CD14-positive monocyte (primary cell): ENCODE results near the gene HS6ST2. TPM values are rescaled to one million over a fixed set of nuclear protein-coding genes. Genes with fewer than 3 reads are reported as not detected.

Experiments used
- DNase-seq, 3 donors: peaks; one replicate each; pipeline ENCODE4 v3.0.0-alpha.2; 2011 to 2022
- H2AFZ ChIP-seq: 2 replicates; pipeline ENCODE4 v1.6.0; 2012; ENCODE audit warnings: mild to moderate bottlenecking, low read depth, low read length, inconsistent platforms; ENCODE audit not compliant: insufficient read depth, poor library complexity, severe bottlenecking
- H3K27ac ChIP-seq, 2 donors: 1 replicate in 1 of 2; 2 replicates in 1 of 2; pipeline ENCODE4 v1.5.1; 2012 to 2013; ENCODE audit warnings: low read length in 2 of 2, control low read depth in 1 of 2, inconsistent platforms in 1 of 2, low read depth in 1 of 2, mild to moderate bottlenecking in 1 of 2
- H3K27me3 ChIP-seq, 2 donors: one replicate each; pipeline versions ENCODE4 v1.6.0 to v1.6.1; 2011 to 2013; ENCODE audit warnings: low read length in 2 of 2; ENCODE audit not compliant: control insufficient read depth in 2 of 2, insufficient read depth in 2 of 2
- H3K36me3 ChIP-seq, 2 donors: replicated peaks in 1 of 2; 1 replicate in 1 of 2; 2 replicates in 1 of 2; pipeline versions ENCODE4 v1.5.1 to v1.6.1; 2012 to 2013; ENCODE audit warnings: low read length in 2 of 2, control low read depth in 1 of 2, inconsistent platforms in 1 of 2, mild to moderate bottlenecking in 1 of 2; ENCODE audit not compliant: insufficient read depth in 2 of 2, control insufficient read depth in 1 of 2
- H3K4me1 ChIP-seq, 2 donors: 1 replicate in 1 of 2; 2 replicates in 1 of 2; pipeline versions ENCODE4 v1.5.1 to v1.6.1; 2012 to 2013; ENCODE audit warnings: low read length in 2 of 2, control low read depth in 1 of 2, inconsistent platforms in 1 of 2, mild to moderate bottlenecking in 1 of 2, moderate library complexity in 1 of 2; ENCODE audit not compliant: insufficient read depth in 2 of 2, control insufficient read depth in 1 of 2
- H3K4me2 ChIP-seq: replicated peaks from 2 replicates; pipeline ENCODE3; 2012; ENCODE audit warnings: low read length, moderate library complexity, mild to moderate bottlenecking; ENCODE audit not compliant: poor library complexity, severe bottlenecking; ENCODE audit errors: extremely low read depth
- H3K4me3 ChIP-seq, 3 experiments: fragments of 200-600 bp in 1 of 3; sonication (generic) in 1 of 3; replicated peaks in 1 of 3; 1 replicate in 2 of 3; 2 replicates in 1 of 3; pipeline ENCODE4 v1.5.1; 2011 to 2013; ENCODE audit warnings: low read length in 3 of 3, mild to moderate bottlenecking in 3 of 3, control low read depth in 2 of 3, low read depth in 2 of 3, inconsistent platforms in 1 of 3, moderate library complexity in 1 of 3
- H3K79me2 ChIP-seq: 2 replicates; pipeline ENCODE4 v1.6.0; 2012; ENCODE audit warnings: mild to moderate bottlenecking, control low read depth, inconsistent platforms, low read length, moderate library complexity; ENCODE audit not compliant: insufficient read depth
- H3K9ac ChIP-seq: 2 replicates; pipeline ENCODE4 v1.6.0; 2017; ENCODE audit warnings: low read length, mild to moderate bottlenecking; ENCODE audit not compliant: insufficient read depth, poor library complexity, severe bottlenecking
- H3K9me3 ChIP-seq, 2 donors: replicated peaks in 1 of 2; 1 replicate in 1 of 2; 2 replicates in 1 of 2; pipeline versions ENCODE4 v1.5.1 to v1.6.1; 2012 to 2013; ENCODE audit warnings: low read length in 2 of 2, control low read depth in 1 of 2; ENCODE audit not compliant: control insufficient read depth in 1 of 2, insufficient read depth in 1 of 2
- H4K20me1 ChIP-seq: 2 replicates; pipeline ENCODE4 v1.6.0; 2012; ENCODE audit warnings: mild to moderate bottlenecking, low read length, control low read depth, moderate library complexity; ENCODE audit not compliant: insufficient read depth
- H3K27ac Mint-ChIP-seq, 7 donors: one replicate each; pipeline ENCODE4 v1.8.0; 2020; ENCODE audit warnings: mild to moderate bottlenecking in 7 of 7, mixed read lengths in 7 of 7, moderate library complexity in 6 of 7, inconsistent platforms in 2 of 7
- H3K27me3 Mint-ChIP-seq, 3 donors: one replicate each; pipeline ENCODE4 v1.8.0; 2021 to 2022; ENCODE audit warnings: low read depth in 3 of 3, mild to moderate bottlenecking in 3 of 3, mixed read lengths in 3 of 3, moderate library complexity in 3 of 3, inconsistent platforms in 1 of 3
- H3K36me3 Mint-ChIP-seq, 2 donors: one replicate each; pipeline ENCODE4 v1.8.0; 2020; ENCODE audit warnings: mixed read lengths in 2 of 2, inconsistent platforms in 1 of 2, mild to moderate bottlenecking in 1 of 2
- H3K4me1 Mint-ChIP-seq: one replicate; pipeline ENCODE4 v1.8.0; 2020; ENCODE audit warnings: mild to moderate bottlenecking, mixed read lengths
- H3K4me3 Mint-ChIP-seq, 2 donors: one replicate each; pipeline ENCODE4 v1.8.0; 2020; ENCODE audit warnings: mild to moderate bottlenecking in 2 of 2, mixed read lengths in 2 of 2, moderate library complexity in 1 of 2
- H3K9me3 Mint-ChIP-seq, 7 donors: one replicate each; pipeline ENCODE4 v1.8.0; 2020 to 2022; ENCODE audit warnings: mixed read lengths in 7 of 7, mild to moderate bottlenecking in 6 of 7, moderate library complexity in 6 of 7, inconsistent platforms in 2 of 7
- WGBS: methylation state at CpG from one replicate; pipeline ENCODE4 v1.1.5; 2013; ENCODE audit warnings: missing lambda C conversion rate; ENCODE audit not compliant: insufficient coverage; 5-methylcytosine and 5-hydroxymethylcytosine counted together
- intact Hi-C, 2 donors: fragments of 100-400 bp; cut with micrococcal nuclease; formaldehyde crosslinking; loops; one replicate each; pipeline versions ENCODE4 v1.15.0 to v1.15.1; 2023
- polyA plus RNA-seq, 3 donors: library from polyadenylated mRNA; depleted of rRNA in 1 of 3; unstranded in 2 of 3; stranded (reverse) in 1 of 3; fragments of 300-500 nt in 2 of 3; fragments of >200 nt in 1 of 3; fragmentation: Illumina TruSeq in 2 of 3; gene quantifications; 1 replicate in 2 of 3; 2 replicates in 1 of 3; pipeline ENCODE4 v1.2.3, GENCODE V29; 2012 to 2021
- TF ChIP-seq, protein P1 (sequence below): fragments of 200-600 bp; IDR thresholded peaks from one replicate; pipeline ENCODE4 v1.8.0; 2022; ENCODE audit warnings: antibody characterized with exemption, mild to moderate bottlenecking

Gene HS6ST2
- polyA plus RNA-seq, 3 donors = not detected

- Histone ChIP-seq H3K4me3 (no peak overlapping the region), H3K4me2 (no peak overlapping the region), H2AFZ (no peak overlapping the region), H3K79me2 (no peaks in the 10 kb centered on the region), H3K27ac (no peak overlapping the region), H3K36me3 (no peaks in the 10 kb centered on the region), H3K9ac (no peak overlapping the region), H3K9me3 (no peaks in the 10 kb centered on the region), H3K4me1 (no peaks in the 10 kb centered on the region), H4K20me1 (no peaks in the 10 kb centered on the region), H3K27me3 (peaks cover 0 to 12% of the 10 kb centered on the region in 2 donors)
- Mint-ChIP-seq H3K4me3 (no peak overlapping the region), H3K27ac (no peak overlapping the region), H3K4me1 (no peaks in the 10 kb centered on the region), H3K36me3 (no peaks in the 10 kb centered on the region), H3K9me3 (peaks cover 0 to 4% (median under 1%) of the 10 kb centered on the region in 7 donors), H3K27me3 (peaks cover 0 to 11% (median 5%) of the 10 kb centered on the region in 3 donors)
- TF ChIP-seq, protein P1, sequence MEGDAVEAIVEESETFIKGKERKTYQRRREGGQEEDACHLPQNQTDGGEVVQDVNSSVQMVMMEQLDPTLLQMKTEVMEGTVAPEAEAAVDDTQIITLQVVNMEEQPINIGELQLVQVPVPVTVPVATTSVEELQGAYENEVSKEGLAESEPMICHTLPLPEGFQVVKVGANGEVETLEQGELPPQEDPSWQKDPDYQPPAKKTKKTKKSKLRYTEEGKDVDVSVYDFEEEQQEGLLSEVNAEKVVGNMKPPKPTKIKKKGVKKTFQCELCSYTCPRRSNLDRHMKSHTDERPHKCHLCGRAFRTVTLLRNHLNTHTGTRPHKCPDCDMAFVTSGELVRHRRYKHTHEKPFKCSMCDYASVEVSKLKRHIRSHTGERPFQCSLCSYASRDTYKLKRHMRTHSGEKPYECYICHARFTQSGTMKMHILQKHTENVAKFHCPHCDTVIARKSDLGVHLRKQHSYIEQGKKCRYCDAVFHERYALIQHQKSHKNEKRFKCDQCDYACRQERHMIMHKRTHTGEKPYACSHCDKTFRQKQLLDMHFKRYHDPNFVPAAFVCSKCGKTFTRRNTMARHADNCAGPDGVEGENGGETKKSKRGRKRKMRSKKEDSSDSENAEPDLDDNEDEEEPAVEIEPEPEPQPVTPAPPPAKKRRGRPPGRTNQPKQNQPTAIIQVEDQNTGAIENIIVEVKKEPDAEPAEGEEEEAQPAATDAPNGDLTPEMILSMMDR = no peak
- intact Hi-C loops = no loop called here
- no CpG with 5 or more reads among the region's 2 CpGs for WGBS
- DNase-seq = no peak
Measured at GRCh38 chrX:132665676-132666075, 292.8 kb downstream of the HS6ST2 start.

DNA sequence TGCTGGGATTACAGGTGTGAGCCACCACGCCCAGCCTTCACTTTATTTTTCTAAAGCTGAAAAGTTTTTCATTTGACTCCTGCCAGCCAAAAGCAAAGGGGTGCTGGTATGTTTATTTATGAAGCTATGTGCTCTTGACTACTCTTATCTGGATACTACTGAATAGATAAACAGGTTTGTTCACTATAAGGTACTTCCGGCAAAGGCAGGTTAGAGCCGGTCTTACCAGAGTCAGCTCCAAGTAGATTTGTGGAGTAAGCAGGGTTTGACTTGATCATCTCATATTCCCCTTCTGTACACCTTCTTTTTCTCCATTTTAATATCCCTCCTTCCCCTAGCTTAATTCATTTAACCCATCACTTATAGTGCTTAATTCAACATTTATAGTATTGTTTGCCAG is 294.2 kb downstream of the HS6ST2 start:
- Mint-ChIP-seq H3K4me1 (no peaks in the 10 kb centered on the region), H3K27me3 (peaks cover 0 to 11% (median 5%) of the 10 kb centered on the region in 3 donors), H3K36me3 (no peaks in the 10 kb centered on the region), H3K4me3 (no peak overlapping the region), H3K9me3 (peaks cover 0 to 5% (median 2%) of the 10 kb centered on the region in 7 donors), H3K27ac (no peak overlapping the region)
- H3K4me1 ChIP-seq = no peaks in the 10 kb centered on the region
- H3K79me2 ChIP-seq = no peaks in the 10 kb centered on the region
- H3K9ac ChIP-seq = no peak overlapping the region
- TF ChIP-seq, protein P1 = no peak
- DNase-seq = no peak
- WGBS = no CpG with 5 or more reads among the region's 3 CpGs
- H2AFZ ChIP-seq = no peak overlapping the region
- intact Hi-C loops = no loop called here
- no peak overlapping the region for H3K27ac ChIP-seq
- no peaks in the 10 kb centered on the region for H3K36me3 ChIP-seq
- no peak overlapping the region for H3K4me3 ChIP-seq
- no peaks in the 10 kb centered on the region for H3K9me3 ChIP-seq
- H4K20me1 ChIP-seq = no peaks in the 10 kb centered on the region
- no peak overlapping the region for H3K4me2 ChIP-seq
- peaks cover 0 to 12% of the 10 kb centered on the region in 2 donors for H3K27me3 ChIP-seq
